GM23338 (cell line): Measurements from ENCODE around the gene APP. TPM values are rescaled to one million over a fixed set of nuclear protein-coding genes. Genes with fewer than 3 reads are reported as not detected.
A peak's percentile ranks its signal among the peaks of the same experiment; 100 is the strongest.

Experiments
- ATAC-seq: fragments of 200-7000 bp; cut with Tn5 transposase; 3 replicates; pipeline ENCODE4 v1.9.1; 2020
- DNase-seq: peaks from one replicate; pipeline ENCODE4 v3.0.0-alpha.2; 2015; ENCODE audit warnings: low spot score
- H2AFZ ChIP-seq: fragments of 200-600 bp; sonication (generic); 2 replicates; pipeline ENCODE4 v1.8.0; 2016; ENCODE audit warnings: antibody characterized with exemption, mild to moderate bottlenecking, moderate library complexity
- H3F3A ChIP-seq: fragments of 200-600 bp; sonication (generic); replicated peaks from 2 replicates; pipeline ENCODE4 v1.8.0; 2017; ENCODE audit warnings: antibody characterized with exemption, mixed run types, low read depth
- H3K27ac ChIP-seq: fragments of 200-600 bp; sonication (generic); 2 replicates; pipeline ENCODE4 v1.6.1; 2016; ENCODE audit warnings: low read depth
- H3K27me3 ChIP-seq: fragments of 200-600 bp; sonication (generic); 2 replicates; pipeline ENCODE4 v1.8.0; 2016; ENCODE audit warnings: mild to moderate bottlenecking, mixed run types, moderate library complexity; ENCODE audit not compliant: insufficient read depth
- H3K36me3 ChIP-seq: fragments of 200-600 bp; sonication (generic); 2 replicates; pipeline ENCODE4 v1.8.0; 2016; ENCODE audit warnings: mild to moderate bottlenecking; ENCODE audit not compliant: insufficient read depth
- H3K4me1 ChIP-seq: fragments of 200-600 bp; sonication (generic); 2 replicates; pipeline ENCODE4 v1.8.0; 2016; ENCODE audit warnings: mild to moderate bottlenecking, moderate library complexity; ENCODE audit not compliant: insufficient read depth
- H3K4me2 ChIP-seq: fragments of 200-600 bp; sonication (generic); 2 replicates; pipeline ENCODE4 v1.7.1; 2017; ENCODE audit warnings: mixed run types
- H3K4me3 ChIP-seq: fragments of 200-600 bp; sonication (generic); 2 replicates; pipeline ENCODE4 v1.6.1; 2016; ENCODE audit warnings: mixed run types
- H3K79me2 ChIP-seq: fragments of 200-600 bp; sonication (generic); replicated peaks from 2 replicates; pipeline ENCODE4 v1.8.0; 2017; ENCODE audit warnings: mild to moderate bottlenecking; ENCODE audit not compliant: insufficient read depth
- H3K9me2 ChIP-seq: fragments of 200-600 bp; sonication (generic); 2 replicates; pipeline ENCODE4 v1.8.0; 2017; ENCODE audit not compliant: insufficient read depth
- H4K20me1 ChIP-seq: fragments of 200-600 bp; sonication (generic); replicated peaks from 2 replicates; pipeline ENCODE4 v1.8.0; 2017; ENCODE audit warnings: mild to moderate bottlenecking; ENCODE audit not compliant: insufficient read depth
- H3K27ac Mint-ChIP-seq: 2 replicates; pipeline ENCODE4 v1.8.0; 2020; ENCODE audit warnings: inconsistent platforms, mild to moderate bottlenecking, moderate library complexity, mixed read lengths
- H3K27me3 Mint-ChIP-seq: 3 replicates; pipeline ENCODE4 v1.8.0; 2022; ENCODE audit warnings: low read depth, mild to moderate bottlenecking, moderate library complexity, mixed read lengths, inconsistent platforms; ENCODE audit not compliant: insufficient read depth, poor library complexity
- H3K36me3 Mint-ChIP-seq: 3 replicates; pipeline ENCODE4 v1.8.0; 2021; ENCODE audit warnings: low read depth, mild to moderate bottlenecking, inconsistent platforms, moderate library complexity, mixed read lengths
- H3K4me1 Mint-ChIP-seq: 3 replicates; pipeline ENCODE4 v1.8.0; 2020; ENCODE audit warnings: mild to moderate bottlenecking, inconsistent platforms, mixed read lengths
- H3K4me3 Mint-ChIP-seq: 3 replicates; pipeline ENCODE4 v1.8.0; 2021; ENCODE audit warnings: moderate library complexity, mild to moderate bottlenecking, inconsistent platforms, mixed read lengths
- H3K9me3 Mint-ChIP-seq: 3 replicates; pipeline ENCODE4 v1.8.0; 2020; ENCODE audit warnings: moderate library complexity, mild to moderate bottlenecking, inconsistent platforms, mixed read lengths
- EZH2 ChIP-seq: fragments of 200-600 bp; sonication (generic); IDR thresholded peaks from one replicate; pipeline ENCODE4 v1.8.0; 2017; ENCODE audit warnings: antibody characterized with exemption, mild to moderate bottlenecking, low read depth; ENCODE audit not compliant: unreplicated experiment
- EZH2phosphoT487 ChIP-seq: fragments of 200-600 bp; sonication (generic); IDR thresholded peaks from one replicate; pipeline ENCODE4 v1.8.1; 2018; ENCODE audit warnings: antibody characterized with exemption; ENCODE audit not compliant: unreplicated experiment
- JUNB ChIP-seq: IDR thresholded peaks from one replicate; pipeline ENCODE4 v1.6.1; 2016; ENCODE audit warnings: antibody characterized with exemption; ENCODE audit not compliant: unreplicated experiment
- NANOG ChIP-seq: IDR thresholded peaks from 2 replicates; pipeline ENCODE4 v1.6.1; 2016; ENCODE audit warnings: antibody characterized with exemption, borderline replicate concordance
- POLR2AphosphoS5 ChIP-seq: IDR thresholded peaks from 2 replicates; pipeline ENCODE4 v1.6.1; 2016; ENCODE audit warnings: antibody characterized with exemption, low read depth
- STAT1 ChIP-seq: IDR thresholded peaks from one replicate; pipeline ENCODE4 v1.6.1; 2016; ENCODE audit warnings: antibody characterized with exemption; ENCODE audit not compliant: unreplicated experiment
- ZNF331 ChIP-seq: fragments of 250-450 bp; sonication (Bioruptor Pico); IDR thresholded peaks from 2 replicates; pipeline ENCODE4 v1.5.0; 2020; ENCODE audit warnings: low read depth, mild to moderate bottlenecking, moderate library complexity
- polyA plus RNA-seq: library from polyadenylated mRNA; unstranded; fragments of >200 nt; fragmentation: Nextera tagmentation; extraction: Ambion mirVana; gene quantifications from 2 replicates; pipeline ENCODE4 v1.2.1, GENCODE V29; 2016
- total RNA-seq: library from RNA; depleted of rRNA; stranded (reverse); fragments of >200 nt; shearing (Covaris generic); gene quantifications from 2 replicates; pipeline ENCODE4 v1.2.3, GENCODE V29; 2014
- TF ChIP-seq, protein P1 (sequence below): IDR thresholded peaks from 2 replicates; pipeline ENCODE4 v1.6.1; 2016; ENCODE audit warnings: antibody characterized with exemption
- TF ChIP-seq, protein P2 (sequence below): fragments of 250-450 bp; sonication (Bioruptor Pico); IDR thresholded peaks from 2 replicates; pipeline ENCODE4 v1.5.0; 2020; ENCODE audit warnings: mild to moderate bottlenecking, moderate library complexity

Gene APP
- total and polyA plus RNA-seq, 2 experiments from 2014 or later, result 69.4 to 444 TPM

DNA sequence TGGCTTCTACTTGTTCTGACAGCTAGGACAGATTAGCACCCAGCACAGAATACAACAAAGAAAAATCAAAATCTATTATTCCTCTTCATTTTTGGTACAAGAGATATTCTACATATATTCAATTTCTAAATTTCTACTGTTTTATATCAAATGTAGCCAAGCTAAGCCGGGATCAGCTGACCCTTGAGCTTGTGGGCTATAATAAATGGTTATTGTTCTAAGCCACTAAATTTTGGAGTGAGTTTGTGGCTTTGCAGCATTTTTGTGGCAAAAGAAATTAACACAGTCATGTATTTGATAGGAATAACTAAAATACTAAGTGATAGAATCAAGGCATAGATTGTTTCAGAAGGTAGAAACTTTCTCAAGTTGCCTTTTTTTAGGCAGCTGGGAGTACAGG, 50.7 kb downstream of the APP start:
- H3K36me3 Mint-ChIP-seq, result no peaks in the 10 kb centered on the region
- no peak overlapping the region for H3K4me2 ChIP-seq
- H3K9me2 ChIP-seq, result no peaks in the 10 kb centered on the region
- peaks cover 7% of the 10 kb centered on the region for H3K27me3 Mint-ChIP-seq
- H3K4me3 Mint-ChIP-seq, result no peak overlapping the region
- peak overlapping the region; percentile 53 for H3K27ac ChIP-seq
- no peaks in the 10 kb centered on the region for H3K36me3 ChIP-seq
- H3K4me1 Mint-ChIP-seq, result peaks cover 87% of the 10 kb centered on the region
- H3K27ac Mint-ChIP-seq, result no peak overlapping the region
- H3K27me3 ChIP-seq, result no peaks in the 10 kb centered on the region
- TF ChIP-seq ZNF331 (CRISPR knock-in tag) (no peak), STAT1 (no peak), EZH2phosphoT487 (no peak)
- H3K4me1 ChIP-seq, result peaks cover 81% of the 10 kb centered on the region
- ATAC-seq, result no peak
- H3K79me2 ChIP-seq, result peaks cover 100% of the 10 kb centered on the region
- H3K4me3 ChIP-seq, result no peak overlapping the region
- DNase-seq, result no peak
- H3F3A ChIP-seq, result no peaks in the 10 kb centered on the region
- no peaks in the 10 kb centered on the region for H3K9me3 Mint-ChIP-seq
- H4K20me1 ChIP-seq, result peaks cover 43% of the 10 kb centered on the region
- no peak overlapping the region for H2AFZ ChIP-seq

DNA sequence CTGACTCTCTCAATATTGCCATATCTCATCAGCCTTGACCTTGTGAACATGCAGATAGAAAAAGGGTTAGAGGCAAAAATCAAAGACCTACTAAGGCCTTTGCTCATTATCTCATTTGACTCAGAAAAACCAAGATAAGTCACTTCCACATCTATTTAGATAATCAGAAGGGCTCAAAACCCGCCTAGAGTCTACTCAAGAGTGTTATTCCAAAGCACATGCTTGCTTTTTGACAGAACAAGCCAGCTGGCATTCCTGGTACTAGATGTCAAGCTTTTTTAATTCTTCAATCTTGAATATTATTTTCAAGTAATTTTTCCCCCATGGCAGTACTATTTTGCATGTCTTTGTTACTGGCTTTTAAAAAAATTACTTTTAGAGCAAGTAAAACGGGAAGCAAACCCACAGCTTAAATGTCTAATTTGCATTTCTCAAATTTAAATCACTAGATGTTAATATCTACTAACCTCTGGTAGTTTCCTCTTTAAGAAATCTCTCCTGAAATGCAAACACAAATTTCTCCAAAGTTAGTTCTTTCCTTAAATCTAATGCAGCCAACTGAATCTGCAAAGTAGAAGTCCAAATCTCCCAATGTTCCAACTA, 51.5 kb downstream of the APP start:
- ATAC-seq, result no peak
- no peaks in the 10 kb centered on the region for H3K9me2 ChIP-seq
- peaks cover 5% of the 10 kb centered on the region for H3K27me3 Mint-ChIP-seq
- no peaks in the 10 kb centered on the region for H3K9me3 Mint-ChIP-seq
- H3K27me3 ChIP-seq, result no peaks in the 10 kb centered on the region
- DNase-seq, result no peak
- H4K20me1 ChIP-seq, result peaks cover 38% of the 10 kb centered on the region
- peaks cover 87% of the 10 kb centered on the region for H3K4me1 Mint-ChIP-seq
- no peak overlapping the region for H3K4me3 ChIP-seq
- no peak overlapping the region for H3K4me3 Mint-ChIP-seq
- H3K4me2 ChIP-seq, result no peak overlapping the region; the same call in none of the 2 replicates
- H3K79me2 ChIP-seq, result peaks cover 100% of the 10 kb centered on the region
- no peak overlapping the region for H2AFZ ChIP-seq
- peak overlapping the region; percentile 67; the same call in 1 of the 2 replicates for H3K27ac Mint-ChIP-seq
- H3K36me3 ChIP-seq, result no peaks in the 10 kb centered on the region
- H3K4me1 ChIP-seq, result peaks cover 81% of the 10 kb centered on the region
- no peak for TF ChIP-seq JUNB
- H3K27ac ChIP-seq, result peak overlapping the region; percentile 33; the same call in 1 of the 2 replicates
- H3F3A ChIP-seq, result no peaks in the 10 kb centered on the region
- no peaks in the 10 kb centered on the region for H3K36me3 Mint-ChIP-seq

DNA sequence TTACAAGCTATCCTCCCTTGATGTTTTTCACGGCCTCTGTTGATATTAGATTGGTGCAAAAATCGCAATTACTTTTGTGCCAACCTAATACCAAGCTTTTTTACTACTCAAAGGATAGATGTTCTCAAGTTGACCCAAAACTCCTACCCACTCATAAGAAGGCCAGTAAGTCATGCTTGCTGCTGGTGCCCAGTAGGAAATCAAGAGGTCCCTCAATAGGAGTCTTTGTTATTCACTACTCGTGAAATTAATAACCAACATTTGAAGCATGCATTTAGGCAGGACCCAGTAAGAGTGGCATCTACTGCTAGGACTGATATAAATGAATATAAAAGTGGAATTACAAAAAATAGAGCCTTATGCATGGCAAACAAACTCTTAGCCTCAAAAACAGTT, 52.6 kb downstream of the APP start:
- no peaks in the 10 kb centered on the region for H3F3A ChIP-seq
- H3K9me2 ChIP-seq, result no peaks in the 10 kb centered on the region
- Mint-ChIP-seq H3K9me3 (no peaks in the 10 kb centered on the region), H3K36me3 (no peaks in the 10 kb centered on the region), H3K27me3 (peaks cover 5% of the 10 kb centered on the region), H3K4me1 (peaks cover 87% of the 10 kb centered on the region), H3K4me3 (no peak overlapping the region), H3K27ac (peak overlapping the region; percentile 43; the same call in 1 of the 2 replicates)
- H3K27ac ChIP-seq, result peak overlapping the region; percentile 77
- no peaks in the 10 kb centered on the region for H3K27me3 ChIP-seq
- H3K4me1 ChIP-seq, result peaks cover 81% of the 10 kb centered on the region
- ATAC-seq (no peak), DNase-seq (no peak)
- H3K4me2 ChIP-seq, result peak overlapping the region; percentile 50
- H2AFZ ChIP-seq, result no peak overlapping the region
- peaks cover 32% of the 10 kb centered on the region for H4K20me1 ChIP-seq
- no peaks in the 10 kb centered on the region for H3K36me3 ChIP-seq
- H3K79me2 ChIP-seq, result peaks cover 100% of the 10 kb centered on the region
- no peak overlapping the region for H3K4me3 ChIP-seq
- TF ChIP-seq STAT1 (no peak), ZNF331 (CRISPR knock-in tag) (no peak), POLR2AphosphoS5 (no peak), EZH2 (no peak), JUNB (no peak), NANOG (no peak)
- TF ChIP-seq, protein P1, sequence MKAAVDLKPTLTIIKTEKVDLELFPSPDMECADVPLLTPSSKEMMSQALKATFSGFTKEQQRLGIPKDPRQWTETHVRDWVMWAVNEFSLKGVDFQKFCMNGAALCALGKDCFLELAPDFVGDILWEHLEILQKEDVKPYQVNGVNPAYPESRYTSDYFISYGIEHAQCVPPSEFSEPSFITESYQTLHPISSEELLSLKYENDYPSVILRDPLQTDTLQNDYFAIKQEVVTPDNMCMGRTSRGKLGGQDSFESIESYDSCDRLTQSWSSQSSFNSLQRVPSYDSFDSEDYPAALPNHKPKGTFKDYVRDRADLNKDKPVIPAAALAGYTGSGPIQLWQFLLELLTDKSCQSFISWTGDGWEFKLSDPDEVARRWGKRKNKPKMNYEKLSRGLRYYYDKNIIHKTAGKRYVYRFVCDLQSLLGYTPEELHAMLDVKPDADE, result no peak
- TF ChIP-seq, protein P2, sequence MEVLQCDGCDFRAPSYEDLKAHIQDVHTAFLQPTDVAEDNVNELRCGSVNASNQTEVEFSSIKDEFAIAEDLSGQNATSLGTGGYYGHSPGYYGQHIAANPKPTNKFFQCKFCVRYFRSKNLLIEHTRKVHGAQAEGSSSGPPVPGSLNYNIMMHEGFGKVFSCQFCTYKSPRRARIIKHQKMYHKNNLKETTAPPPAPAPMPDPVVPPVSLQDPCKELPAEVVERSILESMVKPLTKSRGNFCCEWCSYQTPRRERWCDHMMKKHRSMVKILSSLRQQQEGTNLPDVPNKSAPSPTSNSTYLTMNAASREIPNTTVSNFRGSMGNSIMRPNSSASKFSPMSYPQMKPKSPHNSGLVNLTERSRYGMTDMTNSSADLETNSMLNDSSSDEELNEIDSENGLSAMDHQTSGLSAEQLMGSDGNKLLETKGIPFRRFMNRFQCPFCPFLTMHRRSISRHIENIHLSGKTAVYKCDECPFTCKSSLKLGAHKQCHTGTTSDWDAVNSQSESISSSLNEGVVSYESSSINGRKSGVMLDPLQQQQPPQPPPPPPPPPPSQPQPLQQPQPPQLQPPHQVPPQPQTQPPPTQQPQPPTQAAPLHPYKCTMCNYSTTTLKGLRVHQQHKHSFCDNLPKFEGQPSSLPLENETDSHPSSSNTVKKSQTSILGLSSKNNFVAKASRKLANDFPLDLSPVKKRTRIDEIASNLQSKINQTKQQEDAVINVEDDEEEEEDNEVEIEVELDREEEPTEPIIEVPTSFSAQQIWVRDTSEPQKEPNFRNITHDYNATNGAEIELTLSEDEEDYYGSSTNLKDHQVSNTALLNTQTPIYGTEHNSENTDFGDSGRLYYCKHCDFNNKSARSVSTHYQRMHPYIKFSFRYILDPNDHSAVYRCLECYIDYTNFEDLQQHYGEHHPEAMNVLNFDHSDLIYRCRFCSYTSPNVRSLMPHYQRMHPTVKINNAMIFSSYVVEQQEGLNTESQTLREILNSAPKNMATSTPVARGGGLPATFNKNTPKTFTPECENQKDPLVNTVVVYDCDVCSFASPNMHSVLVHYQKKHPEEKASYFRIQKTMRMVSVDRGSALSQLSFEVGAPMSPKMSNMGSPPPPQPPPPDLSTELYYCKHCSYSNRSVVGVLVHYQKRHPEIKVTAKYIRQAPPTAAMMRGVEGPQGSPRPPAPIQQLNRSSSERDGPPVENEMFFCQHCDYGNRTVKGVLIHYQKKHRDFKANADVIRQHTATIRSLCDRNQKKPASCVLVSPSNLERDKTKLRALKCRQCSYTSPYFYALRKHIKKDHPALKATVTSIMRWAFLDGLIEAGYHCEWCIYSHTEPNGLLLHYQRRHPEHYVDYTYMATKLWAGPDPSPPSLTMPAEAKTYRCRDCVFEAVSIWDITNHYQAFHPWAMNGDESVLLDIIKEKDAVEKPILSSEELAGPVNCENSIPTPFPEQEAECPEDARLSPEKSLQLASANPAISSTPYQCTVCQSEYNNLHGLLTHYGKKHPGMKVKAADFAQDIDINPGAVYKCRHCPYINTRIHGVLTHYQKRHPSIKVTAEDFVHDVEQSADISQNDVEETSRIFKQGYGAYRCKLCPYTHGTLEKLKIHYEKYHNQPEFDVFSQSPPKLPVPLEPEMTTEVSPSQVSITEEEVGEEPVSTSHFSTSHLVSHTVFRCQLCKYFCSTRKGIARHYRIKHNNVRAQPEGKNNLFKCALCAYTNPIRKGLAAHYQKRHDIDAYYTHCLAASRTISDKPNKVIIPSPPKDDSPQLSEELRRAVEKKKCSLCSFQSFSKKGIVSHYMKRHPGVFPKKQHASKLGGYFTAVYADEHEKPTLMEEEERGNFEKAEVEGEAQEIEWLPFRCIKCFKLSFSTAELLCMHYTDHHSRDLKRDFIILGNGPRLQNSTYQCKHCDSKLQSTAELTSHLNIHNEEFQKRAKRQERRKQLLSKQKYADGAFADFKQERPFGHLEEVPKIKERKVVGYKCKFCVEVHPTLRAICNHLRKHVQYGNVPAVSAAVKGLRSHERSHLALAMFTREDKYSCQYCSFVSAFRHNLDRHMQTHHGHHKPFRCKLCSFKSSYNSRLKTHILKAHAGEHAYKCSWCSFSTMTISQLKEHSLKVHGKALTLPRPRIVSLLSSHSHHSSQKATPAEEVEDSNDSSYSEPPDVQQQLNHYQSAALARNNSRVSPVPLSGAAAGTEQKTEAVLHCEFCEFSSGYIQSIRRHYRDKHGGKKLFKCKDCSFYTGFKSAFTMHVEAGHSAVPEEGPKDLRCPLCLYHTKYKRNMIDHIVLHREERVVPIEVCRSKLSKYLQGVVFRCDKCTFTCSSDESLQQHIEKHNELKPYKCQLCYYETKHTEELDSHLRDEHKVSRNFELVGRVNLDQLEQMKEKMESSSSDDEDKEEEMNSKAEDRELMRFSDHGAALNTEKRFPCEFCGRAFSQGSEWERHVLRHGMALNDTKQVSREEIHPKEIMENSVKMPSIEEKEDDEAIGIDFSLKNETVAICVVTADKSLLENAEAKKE (CRISPR knock-in tag), result no peak
